Endothelial cell (in vitro differentiated cells): ENCODE data around the gene CACTIN. TPM values are rescaled to one million over a fixed set of nuclear protein-coding genes. Genes with fewer than 3 reads are reported as not detected.

ENCODE experiments used
- DNase-seq: peaks from one replicate; pipeline ENCODE4 v3.0.0; 2021; ENCODE audit warnings: low spot score
- H3K27ac Mint-ChIP-seq: one replicate; pipeline ENCODE4 v1.8.0; 2021; ENCODE audit warnings: mixed read lengths, inconsistent platforms; ENCODE audit not compliant: unreplicated experiment
- H3K27me3 Mint-ChIP-seq: one replicate; pipeline ENCODE4 v1.8.0; 2021; ENCODE audit warnings: mild to moderate bottlenecking, moderate library complexity, mixed read lengths, inconsistent platforms; ENCODE audit not compliant: unreplicated experiment
- H3K36me3 Mint-ChIP-seq: one replicate; pipeline ENCODE4 v1.8.0; 2021; ENCODE audit warnings: mild to moderate bottlenecking, low read depth, mixed read lengths, inconsistent platforms; ENCODE audit not compliant: unreplicated experiment
- H3K4me1 Mint-ChIP-seq: one replicate; pipeline ENCODE4 v1.8.0; 2021; ENCODE audit warnings: mild to moderate bottlenecking, mixed read lengths, inconsistent platforms; ENCODE audit not compliant: unreplicated experiment
- H3K4me3 Mint-ChIP-seq: one replicate; pipeline ENCODE4 v1.8.0; 2021; ENCODE audit warnings: mild to moderate bottlenecking, mixed read lengths, inconsistent platforms; ENCODE audit not compliant: unreplicated experiment
- H3K9me3 Mint-ChIP-seq: one replicate; pipeline ENCODE4 v1.8.0; 2021; ENCODE audit warnings: mixed read lengths, inconsistent platforms; ENCODE audit not compliant: unreplicated experiment
- CTCF ChIP-seq: fragments of 200-600 bp; sonication (generic); IDR thresholded peaks from one replicate; pipeline ENCODE4 v1.5.0; 2021; ENCODE audit warnings: antibody characterized with exemption; ENCODE audit not compliant: unreplicated experiment
- total RNA-seq: library from RNA; stranded (reverse); fragmentation: NEBNext Ultra II Directional; extraction: Animal tissue kit (Norgen Biotek cat#: 25700); gene quantifications from one replicate; pipeline ENCODE4 v1.2.1, GENCODE V29; 2021; ENCODE audit not compliant: unreplicated experiment

The CACTIN gene
- total RNA-seq, 1 donor from 2014 or later: 31.8 TPM

- Mint-ChIP-seq H3K4me3 (no peak overlapping the region), H3K9me3 (no peaks in the 10 kb centered on the region), H3K27ac (no peak overlapping the region), H3K36me3 (no peaks in the 10 kb centered on the region), H3K4me1 (no peaks in the 10 kb centered on the region), H3K27me3 (peaks cover 3% of the 10 kb centered on the region)
- no peak for DNase-seq
- TF ChIP-seq CTCF: no peak
Observed at GRCh38 chr19:3563709-3564524, 62.7 kb downstream of the CACTIN start.

Other genes starting within 250 kb of the CACTIN start
- not detected for gene SMIM24, start 146.3 kb downstream of the CACTIN start, total RNA-seq
- gene SMIM44, start 143.3 kb downstream of the CACTIN start, total RNA-seq: not detected
- 8.7 TPM for gene DOHH, start 126.1 kb downstream of the CACTIN start, total RNA-seq
- 38.9 TPM for gene FZR1, start 120.5 kb downstream of the CACTIN start, total RNA-seq
- gene TEKTIP1, start 87.6 kb downstream of the CACTIN start, total RNA-seq: 1.4 TPM
- 54.5 TPM for gene MFSD12, start 69.2 kb downstream of the CACTIN start, total RNA-seq
- 77.2 TPM for gene HMG20B, start 53.8 kb downstream of the CACTIN start, total RNA-seq
- gene GIPC3, start 41.3 kb downstream of the CACTIN start, total RNA-seq: 11.0 TPM
- gene TBXA2R, start 19.9 kb downstream of the CACTIN start, total RNA-seq: 7.3 TPM
- 65.8 TPM for gene PIP5K1C, start 73.7 kb upstream of the CACTIN start, total RNA-seq
- 3.1 TPM for gene TJP3, start 81.6 kb upstream of the CACTIN start, total RNA-seq
- 23.8 TPM for gene APBA3, start 134.9 kb upstream of the CACTIN start, total RNA-seq
- gene MRPL54, start 135.9 kb upstream of the CACTIN start, total RNA-seq: 26.7 TPM
- not detected for gene RAX2, start 145.4 kb upstream of the CACTIN start, total RNA-seq
- gene MATK, start 159.6 kb upstream of the CACTIN start, total RNA-seq: 10.9 TPM
- 1.8 TPM for gene ZFR2, start 242.2 kb upstream of the CACTIN start, total RNA-seq